ENCODE results near the gene MTHFSD. TPM values are rescaled to one million over a fixed set of nuclear protein-coding genes. Genes with fewer than 3 reads are reported as not detected.

Gene MTHFSD
- total RNA-seq, 1 experiment from 2014 or later = 11.7 TPM

GRCh38 chr16:86510465-86511261 is 44.4 kb downstream of the MTHFSD start, which contains the start of gene FOXF1:
Gene FOXF1 (plus strand): TSS chr16:86510527. CDS start chr16:86510570, 43 bp downstream.
- H3K27ac ChIP-seq = peak within 1 kb of the TSS; percentile 92
- H3K9me3 ChIP-seq (replicated peaks) = no peaks in the 10 kb centered on the region
- peak in 1 of 2 experiments; percentile 87 for DNase-seq (ENCODE audit: low read depth in 1 of 2, low spot score in 2 of 2)
- peaks cover 80% of the 10 kb centered on the region for H3K36me3 ChIP-seq
- H3K4me1 ChIP-seq (replicated peaks) = peaks cover 34% of the 10 kb centered on the region
- H3K27me3 ChIP-seq (replicated peaks) = no peaks in the 10 kb centered on the region
- peak within 1 kb of the TSS; percentile 68 for H3K4me3 ChIP-seq

GRCh38 chr16:86509759-86510464 is 45.1 kb downstream of the MTHFSD start:
- H3K9me3 ChIP-seq (replicated peaks) = no peaks in the 10 kb centered on the region
- H3K27ac ChIP-seq = peak overlapping the region; percentile 92
- peak overlapping the region; percentile 68 for H3K4me3 ChIP-seq
- H3K4me1 ChIP-seq (replicated peaks) = peaks cover 40% of the 10 kb centered on the region
- peaks cover 73% of the 10 kb centered on the region for H3K36me3 ChIP-seq
- peak; percentile 96 to 98 for DNase-seq (ENCODE audit: low read depth in 1 of 2, low spot score in 2 of 2)
- no peaks in the 10 kb centered on the region for H3K27me3 ChIP-seq (replicated peaks)

GRCh38 chr16:86508947-86509758 is 45.9 kb downstream of the MTHFSD start:
- H3K36me3 ChIP-seq = peaks cover 72% of the 10 kb centered on the region
- H3K4me3 ChIP-seq = peak overlapping the region; percentile 68
- DNase-seq (ENCODE audit: low read depth in 1 of 2, low spot score in 2 of 2) = peak; percentile 82 to 92
- H3K9me3 ChIP-seq (replicated peaks) = no peaks in the 10 kb centered on the region
- H3K27me3 ChIP-seq (replicated peaks) = no peaks in the 10 kb centered on the region
- peak overlapping the region; percentile 92 for H3K27ac ChIP-seq
- peaks cover 44% of the 10 kb centered on the region for H3K4me1 ChIP-seq (replicated peaks)

GRCh38 chr16:86508028-86508946 is 46.7 kb downstream of the MTHFSD start:
- H3K27ac ChIP-seq = peak overlapping the region; percentile 92
- peak; percentile 61 to 74 for DNase-seq (ENCODE audit: low read depth in 1 of 2, low spot score in 2 of 2)
- no peaks in the 10 kb centered on the region for H3K27me3 ChIP-seq (replicated peaks)
- H3K36me3 ChIP-seq = peaks cover 68% of the 10 kb centered on the region
- H3K9me3 ChIP-seq (replicated peaks) = no peaks in the 10 kb centered on the region
- peak overlapping the region; percentile 68 for H3K4me3 ChIP-seq
- H3K4me1 ChIP-seq (replicated peaks) = peaks cover 44% of the 10 kb centered on the region

GRCh38 chr16:86507173-86508027 is 47.6 kb downstream of the MTHFSD start:
- DNase-seq (ENCODE audit: low read depth in 1 of 2, low spot score in 2 of 2) = peak in 1 of 2 experiments; percentile 65
- Histone ChIP-seq H3K4me3 (peak overlapping the region; percentile 68), H3K27ac (peak overlapping the region; percentile 92), H3K36me3 (peaks cover 68% of the 10 kb centered on the region), H3K9me3 (replicated peaks) (no peaks in the 10 kb centered on the region), H3K27me3 (replicated peaks) (no peaks in the 10 kb centered on the region), H3K4me1 (replicated peaks) (peaks cover 46% of the 10 kb centered on the region)

GRCh38 chr16:86505899-86506864 is 48.9 kb downstream of the MTHFSD start:
- no peaks in the 10 kb centered on the region for H3K27me3 ChIP-seq (replicated peaks)
- DNase-seq (ENCODE audit: low read depth in 1 of 2, low spot score in 2 of 2) = peak in 1 of 2 experiments; percentile 52
- H3K4me1 ChIP-seq (replicated peaks) = peaks cover 51% of the 10 kb centered on the region
- peaks cover 62% of the 10 kb centered on the region for H3K36me3 ChIP-seq
- H3K4me3 ChIP-seq = peak overlapping the region; percentile 68
- peak overlapping the region; percentile 40 for H3K27ac ChIP-seq
- H3K9me3 ChIP-seq (replicated peaks) = no peaks in the 10 kb centered on the region

- Histone ChIP-seq H3K27me3 (replicated peaks) (no peaks in the 10 kb centered on the region), H3K4me3 (peak overlapping the region; percentile 68), H3K36me3 (peaks cover 59% of the 10 kb centered on the region), H3K27ac (peak overlapping the region; percentile 40), H3K4me1 (replicated peaks) (peaks cover 51% of the 10 kb centered on the region), H3K9me3 (replicated peaks) (no peaks in the 10 kb centered on the region)
- DNase-seq (ENCODE audit: low read depth in 1 of 2, low spot score in 2 of 2) = peak; percentile 44 to 62
These were observed 49.7 kb downstream of the MTHFSD start for GRCh38 chr16:86505185-86505898.

GRCh38 chr16:86504315-86505184 is 50.5 kb downstream of the MTHFSD start:
- Histone ChIP-seq H3K36me3 (peaks cover 63% of the 10 kb centered on the region), H3K4me1 (replicated peaks) (peaks cover 51% of the 10 kb centered on the region), H3K4me3 (peak overlapping the region; percentile 68), H3K27ac (no peak overlapping the region), H3K9me3 (replicated peaks) (no peaks in the 10 kb centered on the region), H3K27me3 (replicated peaks) (no peaks in the 10 kb centered on the region)
- DNase-seq (ENCODE audit: low read depth in 1 of 2, low spot score in 2 of 2) = peak in 1 of 2 experiments; percentile 26

GRCh38 chr16:86503830-86504229 is 51.2 kb downstream of the MTHFSD start:
- DNase-seq (ENCODE audit: low read depth in 1 of 2, low spot score in 2 of 2) = no peak
- H3K4me3 ChIP-seq = no peak overlapping the region
- H3K36me3 ChIP-seq = peaks cover 63% of the 10 kb centered on the region
- no peaks in the 10 kb centered on the region for H3K27me3 ChIP-seq (replicated peaks)
- H3K4me1 ChIP-seq (replicated peaks) = peaks cover 46% of the 10 kb centered on the region
- H3K9me3 ChIP-seq (replicated peaks) = no peaks in the 10 kb centered on the region
- no peak overlapping the region for H3K27ac ChIP-seq
